DOHH2 (cell line): ENCODE data around the gene GPHN.
"Not testable (repeated sequence)": the region's sequence is repeated elsewhere in the genome, so short reads cannot be mapped to it uniquely, and the experiment has no call there.

Experiments
- H3F3A ChIP-seq: fragments of 200-600 bp; sonication (generic), shearing (Covaris generic); 2 replicates; pipeline ENCODE4 v1.6.0; 2016; ENCODE audit warnings: antibody characterized with exemption, mild to moderate bottlenecking; ENCODE audit not compliant: control insufficient read depth, insufficient read depth
- H3K27ac ChIP-seq: fragments of 200-600 bp; sonication (generic); 2 replicates; pipeline ENCODE4 v1.5.1; 2014; ENCODE audit warnings: low read depth, mild to moderate bottlenecking, low read length, moderate library complexity
- H3K27me3 ChIP-seq: fragments of 200-600 bp; sonication (generic); 2 replicates; pipeline ENCODE4 v1.6.1; 2014; ENCODE audit warnings: mild to moderate bottlenecking, low read length, mixed read lengths; ENCODE audit not compliant: control insufficient read depth
- H3K36me3 ChIP-seq: fragments of 200-600 bp; sonication (generic); 2 replicates; pipeline ENCODE4 v1.6.1; 2014; ENCODE audit warnings: mild to moderate bottlenecking, low read length, moderate library complexity, mixed read lengths; ENCODE audit not compliant: control insufficient read depth
- H3K4me1 ChIP-seq: fragments of 200-600 bp; sonication (generic); 2 replicates; pipeline ENCODE4 v1.6.1; 2014; ENCODE audit warnings: mild to moderate bottlenecking, low read length, mixed read lengths; ENCODE audit not compliant: control insufficient read depth
- H3K4me2 ChIP-seq: fragments of 200-600 bp; sonication (generic); 2 replicates; pipeline ENCODE4 v1.6.0; 2014; ENCODE audit warnings: mild to moderate bottlenecking, low read length, moderate library complexity
- H3K4me3 ChIP-seq: fragments of 200-600 bp; sonication (generic); 2 replicates; pipeline ENCODE4 v1.5.1; 2014; ENCODE audit warnings: mild to moderate bottlenecking, low read length, mixed read lengths
- H3K79me2 ChIP-seq: fragments of 200-600 bp; sonication (generic); 2 replicates; pipeline ENCODE4 v1.6.1; 2014; ENCODE audit warnings: mild to moderate bottlenecking, low read length, mixed read lengths; ENCODE audit not compliant: control insufficient read depth
- H3K9me2 ChIP-seq: fragments of 200-600 bp; sonication (generic); replicated peaks from 2 replicates; pipeline ENCODE4 v1.6.1; 2014; ENCODE audit warnings: mild to moderate bottlenecking, low read length, mixed read lengths; ENCODE audit not compliant: control insufficient read depth
- H3K9me3 ChIP-seq: fragments of 200-600 bp; sonication (generic); 2 replicates; pipeline ENCODE4 v1.6.1; 2014; ENCODE audit warnings: antibody characterized with exemption, low read length, mixed read lengths; ENCODE audit not compliant: control insufficient read depth, insufficient read depth
- H4K20me1 ChIP-seq: fragments of 200-600 bp; sonication (generic); 2 replicates; pipeline ENCODE4 v1.6.0; 2014; ENCODE audit warnings: low read depth, mild to moderate bottlenecking, antibody characterized with exemption, low read length, moderate library complexity; ENCODE audit not compliant: control insufficient read depth, insufficient read depth
- EZH2phosphoT487 ChIP-seq: fragments of 200-600 bp; sonication (generic); IDR thresholded peaks from 2 replicates; pipeline ENCODE4 v1.6.1; 2017; ENCODE audit warnings: borderline replicate concordance, mild to moderate bottlenecking, antibody characterized with exemption, low read length, moderate library complexity, mixed read lengths
- TF ChIP-seq, protein P1 (sequence below): fragments of 200-600 bp; sonication (generic); IDR thresholded peaks from one replicate; pipeline ENCODE4 v1.5.1; 2014; ENCODE audit warnings: antibody characterized with exemption, mild to moderate bottlenecking, low read depth, low read length; ENCODE audit not compliant: poor library complexity, severe bottlenecking

GPHN gene

DNA sequence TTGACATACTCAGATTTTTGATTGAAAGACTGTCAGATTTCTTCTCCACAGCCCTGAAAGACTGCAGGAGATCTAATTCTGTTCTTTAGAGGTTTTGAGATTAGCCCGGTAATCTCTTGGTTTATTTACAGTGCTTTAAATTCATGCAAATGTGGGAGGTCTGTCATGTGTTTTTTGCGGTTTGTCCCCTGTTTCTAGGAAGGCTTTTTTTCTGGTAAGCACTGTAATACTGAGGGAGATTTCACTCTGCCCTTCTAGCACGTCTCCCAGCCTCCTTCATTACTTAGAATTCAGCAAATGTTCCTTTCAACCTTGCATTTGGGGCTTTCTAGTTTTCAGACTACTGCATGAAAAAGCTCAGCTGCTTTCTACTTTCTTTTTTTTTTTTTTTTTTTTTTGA, 31.1 kb downstream of the GPHN start:
- H3K79me2 ChIP-seq = peaks cover 96% of the 10 kb centered on the region
- H3K4me1 ChIP-seq = peaks cover 5% of the 10 kb centered on the region
- H3F3A ChIP-seq = no peaks in the 10 kb centered on the region
- no peaks in the 10 kb centered on the region for H3K36me3 ChIP-seq
- no peak overlapping the region for H3K4me2 ChIP-seq
- H3K27ac ChIP-seq = no peak overlapping the region
- no peaks in the 10 kb centered on the region for H3K27me3 ChIP-seq
- no peaks in the 10 kb centered on the region for H4K20me1 ChIP-seq
- no peak overlapping the region for H3K4me3 ChIP-seq
- H3K9me3 ChIP-seq = no peaks in the 10 kb centered on the region
- TF ChIP-seq, protein P1, sequence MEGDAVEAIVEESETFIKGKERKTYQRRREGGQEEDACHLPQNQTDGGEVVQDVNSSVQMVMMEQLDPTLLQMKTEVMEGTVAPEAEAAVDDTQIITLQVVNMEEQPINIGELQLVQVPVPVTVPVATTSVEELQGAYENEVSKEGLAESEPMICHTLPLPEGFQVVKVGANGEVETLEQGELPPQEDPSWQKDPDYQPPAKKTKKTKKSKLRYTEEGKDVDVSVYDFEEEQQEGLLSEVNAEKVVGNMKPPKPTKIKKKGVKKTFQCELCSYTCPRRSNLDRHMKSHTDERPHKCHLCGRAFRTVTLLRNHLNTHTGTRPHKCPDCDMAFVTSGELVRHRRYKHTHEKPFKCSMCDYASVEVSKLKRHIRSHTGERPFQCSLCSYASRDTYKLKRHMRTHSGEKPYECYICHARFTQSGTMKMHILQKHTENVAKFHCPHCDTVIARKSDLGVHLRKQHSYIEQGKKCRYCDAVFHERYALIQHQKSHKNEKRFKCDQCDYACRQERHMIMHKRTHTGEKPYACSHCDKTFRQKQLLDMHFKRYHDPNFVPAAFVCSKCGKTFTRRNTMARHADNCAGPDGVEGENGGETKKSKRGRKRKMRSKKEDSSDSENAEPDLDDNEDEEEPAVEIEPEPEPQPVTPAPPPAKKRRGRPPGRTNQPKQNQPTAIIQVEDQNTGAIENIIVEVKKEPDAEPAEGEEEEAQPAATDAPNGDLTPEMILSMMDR = no peak
- no peak for TF ChIP-seq EZH2phosphoT487
- H3K9me2 ChIP-seq = no peaks in the 10 kb centered on the region

DNA sequence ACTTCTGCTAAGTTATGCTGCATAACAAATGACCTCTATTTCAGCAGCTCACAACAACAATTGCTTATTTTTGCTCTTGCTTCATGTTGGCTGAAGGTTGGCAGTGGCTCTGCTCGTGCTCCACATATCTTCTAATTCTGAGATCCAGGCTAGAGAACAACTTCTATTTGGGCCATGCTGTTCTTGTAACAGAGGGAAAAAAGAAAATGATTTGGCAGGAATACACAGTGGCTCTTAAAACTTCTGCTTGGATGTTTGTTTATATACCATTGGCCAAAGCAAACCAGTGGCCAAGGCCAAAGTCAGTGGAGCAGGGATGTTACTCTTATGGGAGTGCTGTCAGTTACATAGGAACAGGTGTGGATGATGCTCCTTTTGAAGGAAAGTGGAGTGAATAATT, 32.1 kb downstream of the GPHN start:
- Histone ChIP-seq H3K27me3 (no peaks in the 10 kb centered on the region), H3K79me2 (peaks cover 91% of the 10 kb centered on the region)

DNA sequence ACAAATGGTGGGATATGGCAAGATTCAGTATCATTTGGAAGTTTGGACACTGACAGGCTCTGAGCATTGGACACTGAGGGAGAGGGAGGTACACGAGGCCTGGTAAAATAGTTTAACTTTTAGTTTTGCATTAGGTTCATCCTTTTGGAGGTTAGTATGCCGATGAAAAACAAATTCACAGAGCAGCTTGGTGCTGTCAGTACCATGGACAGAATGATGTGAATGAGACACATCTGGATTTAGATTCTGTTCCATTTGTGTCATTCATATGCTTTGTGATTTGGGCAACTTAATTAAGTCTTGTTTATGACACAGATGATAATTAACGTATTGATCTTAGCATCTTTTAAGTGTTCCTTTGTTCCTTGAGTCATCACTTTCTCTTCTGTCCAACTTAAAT, 33.7 kb downstream of the GPHN start:
- Histone ChIP-seq H3K9me2 (no peaks in the 10 kb centered on the region), H3K4me3 (no peak overlapping the region), H3K9me3 (no peaks in the 10 kb centered on the region), H3K4me1 (peaks cover 5% of the 10 kb centered on the region), H3K27me3 (no peaks in the 10 kb centered on the region), H3K36me3 (no peaks in the 10 kb centered on the region), H4K20me1 (no peaks in the 10 kb centered on the region), H3K27ac (no peak overlapping the region), H3F3A (no peaks in the 10 kb centered on the region), H3K4me2 (no peak overlapping the region), H3K79me2 (peaks cover 76% of the 10 kb centered on the region)
- TF ChIP-seq EZH2phosphoT487 = no peak

More for the DNA sequence above, 32.1 kb downstream of the GPHN start:
- Histone ChIP-seq H3F3A (no peaks in the 10 kb centered on the region), H3K36me3 (no peaks in the 10 kb centered on the region), H3K9me3 (no peaks in the 10 kb centered on the region), H3K9me2 (no peaks in the 10 kb centered on the region), H3K27ac (no peak overlapping the region), H4K20me1 (no peaks in the 10 kb centered on the region), H3K4me2 (no peak overlapping the region), H3K4me3 (no peak overlapping the region), H3K4me1 (peaks cover 5% of the 10 kb centered on the region)
- no peak for TF ChIP-seq EZH2phosphoT487
- TF ChIP-seq, protein P1 = no peak

DNA sequence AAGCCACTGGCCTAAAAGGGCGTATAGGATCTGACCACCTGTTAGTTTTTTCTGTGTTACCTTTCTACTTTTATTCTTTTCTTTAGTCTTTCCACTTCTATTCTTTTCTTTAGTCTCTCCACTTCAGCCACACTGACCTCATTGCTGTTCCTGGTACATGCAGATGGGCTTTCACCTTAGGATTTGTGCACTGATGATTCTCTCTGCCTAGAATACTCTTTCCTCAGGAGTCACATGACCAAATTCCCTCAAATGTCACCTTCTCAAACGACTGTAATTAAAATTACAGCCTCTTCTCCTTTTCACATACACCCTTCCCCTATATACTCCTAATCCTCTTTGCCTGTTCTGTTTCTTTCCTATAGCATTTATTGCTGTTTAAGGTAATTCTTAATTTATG, 36.0 kb downstream of the GPHN start:
- H3K4me1 ChIP-seq = peaks cover 2% of the 10 kb centered on the region
- H3K79me2 ChIP-seq = peaks cover 68% of the 10 kb centered on the region
- H3K9me3 ChIP-seq = no peaks in the 10 kb centered on the region
- H3K27me3 ChIP-seq = no peaks in the 10 kb centered on the region
- H3K4me3 ChIP-seq = no peak overlapping the region
- H3K4me2 ChIP-seq = no peak overlapping the region
- no peak overlapping the region for H3K27ac ChIP-seq
- H4K20me1 ChIP-seq = no peaks in the 10 kb centered on the region
- no peaks in the 10 kb centered on the region for H3K36me3 ChIP-seq
- TF ChIP-seq, protein P1 = no peak
- TF ChIP-seq EZH2phosphoT487 = no peak
- no peaks in the 10 kb centered on the region for H3K9me2 ChIP-seq
- H3F3A ChIP-seq = no peaks in the 10 kb centered on the region

DNA sequence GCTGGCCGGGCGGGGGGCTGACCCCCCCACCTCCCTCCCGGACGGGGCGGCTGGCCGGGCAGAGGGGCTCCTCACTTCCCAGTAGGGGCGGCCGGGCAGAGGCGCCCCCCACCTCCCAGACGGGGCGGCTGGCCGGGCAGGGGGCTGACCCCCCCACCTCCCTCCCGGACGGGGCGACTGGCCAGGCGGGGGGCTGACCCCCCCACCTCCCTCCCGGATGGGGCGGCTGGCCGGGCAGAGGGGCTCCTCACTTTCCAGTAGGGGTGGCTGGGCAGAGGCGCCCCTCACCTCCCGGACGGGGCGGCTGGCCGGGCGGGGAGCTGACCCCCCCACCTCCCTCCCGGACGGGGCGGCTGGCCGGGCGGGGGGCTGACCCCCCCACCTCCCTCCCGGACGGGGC, 37.2 kb downstream of the GPHN start:
- H3K9me3 ChIP-seq, H4K20me1 ChIP-seq, H3K4me2 ChIP-seq, H3K9me2 ChIP-seq, H3F3A ChIP-seq, H3K4me3 ChIP-seq, H3K27ac ChIP-seq, H3K27me3 ChIP-seq, H3K36me3 ChIP-seq, H3K4me1 ChIP-seq: not testable (repeated sequence)
- peaks cover 64% of the 10 kb centered on the region for H3K79me2 ChIP-seq

DNA sequence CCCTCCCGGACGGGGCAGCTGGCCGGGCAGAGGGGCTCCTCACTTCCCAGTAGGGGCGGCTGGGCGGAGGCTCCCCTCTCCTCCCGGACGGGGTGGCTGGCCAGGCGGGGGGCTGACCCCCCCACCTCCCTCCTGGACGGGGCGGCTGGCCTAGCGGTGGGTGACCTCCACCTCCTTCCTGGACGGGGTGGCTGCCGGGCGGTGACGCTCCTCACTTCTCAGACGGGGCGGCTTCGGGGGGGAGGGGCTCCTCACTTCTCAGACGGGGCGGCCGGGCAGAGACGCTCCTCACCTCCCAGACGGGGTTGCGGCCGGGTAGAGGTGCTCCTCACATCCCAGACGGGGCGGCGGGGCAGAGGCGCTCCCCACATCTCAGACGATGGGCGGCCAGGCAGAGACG, 37.8 kb downstream of the GPHN start:
- H3K9me2 ChIP-seq, H3K4me3 ChIP-seq, H4K20me1 ChIP-seq, H3K4me1 ChIP-seq, H3K27me3 ChIP-seq, H3K4me2 ChIP-seq, H3F3A ChIP-seq, H3K9me3 ChIP-seq, H3K27ac ChIP-seq, H3K36me3 ChIP-seq: not testable (repeated sequence)
- H3K79me2 ChIP-seq = peaks cover 62% of the 10 kb centered on the region
